GM18519 (cell line): ENCODE measurements around the gene SORCS3.

Experiments
- ATAC-seq: cut with Tn5 transposase; IDR thresholded peaks from one replicate; pipeline ENCODE4 v1.9.1; 2021; ENCODE audit warnings: mild to moderate bottlenecking, moderate library complexity; ENCODE audit not compliant: unreplicated experiment, low FRiP score

SORCS3 gene

DNA sequence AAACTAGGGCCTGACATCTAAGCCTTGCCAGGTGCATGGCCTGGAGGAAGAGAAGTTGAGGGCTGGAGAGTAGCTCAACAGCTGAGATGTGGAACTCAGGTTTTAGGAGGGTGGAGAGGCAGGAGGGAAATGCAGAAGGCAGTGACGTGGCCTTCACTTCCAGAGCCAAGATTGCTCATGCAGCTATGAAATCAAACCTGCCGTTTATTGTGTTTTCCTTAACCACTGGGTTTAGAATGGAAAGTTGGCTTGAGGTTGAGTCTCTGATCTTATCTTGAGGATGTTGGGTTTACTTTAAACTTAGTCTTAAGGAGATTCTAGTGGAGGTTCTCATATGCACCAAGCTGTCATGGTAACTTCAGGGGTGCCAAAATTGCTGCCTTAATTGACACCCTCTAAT lies 178.6 kb downstream of the SORCS3 start:
- ATAC-seq, result no peak

DNA sequence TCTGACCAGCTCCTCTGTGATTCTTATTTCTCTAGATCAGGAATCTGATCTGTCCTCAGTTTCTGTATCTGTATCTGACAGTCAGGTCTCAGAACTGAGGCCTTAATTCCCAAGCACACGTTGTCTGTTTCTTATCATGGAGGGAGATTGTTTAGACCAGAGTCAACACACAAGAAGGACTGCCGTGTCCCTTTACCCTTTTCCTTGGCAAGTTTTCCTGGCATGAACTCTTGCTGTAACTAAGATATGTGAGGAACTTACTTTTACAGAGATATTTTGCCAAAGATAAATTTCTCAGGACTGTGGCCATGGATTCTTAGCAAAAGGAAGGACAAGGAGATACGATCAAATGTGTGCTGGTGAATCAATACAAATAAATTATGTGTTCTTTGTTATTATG lies 181.0 kb downstream of the SORCS3 start:
- ATAC-seq, result no peak

DNA sequence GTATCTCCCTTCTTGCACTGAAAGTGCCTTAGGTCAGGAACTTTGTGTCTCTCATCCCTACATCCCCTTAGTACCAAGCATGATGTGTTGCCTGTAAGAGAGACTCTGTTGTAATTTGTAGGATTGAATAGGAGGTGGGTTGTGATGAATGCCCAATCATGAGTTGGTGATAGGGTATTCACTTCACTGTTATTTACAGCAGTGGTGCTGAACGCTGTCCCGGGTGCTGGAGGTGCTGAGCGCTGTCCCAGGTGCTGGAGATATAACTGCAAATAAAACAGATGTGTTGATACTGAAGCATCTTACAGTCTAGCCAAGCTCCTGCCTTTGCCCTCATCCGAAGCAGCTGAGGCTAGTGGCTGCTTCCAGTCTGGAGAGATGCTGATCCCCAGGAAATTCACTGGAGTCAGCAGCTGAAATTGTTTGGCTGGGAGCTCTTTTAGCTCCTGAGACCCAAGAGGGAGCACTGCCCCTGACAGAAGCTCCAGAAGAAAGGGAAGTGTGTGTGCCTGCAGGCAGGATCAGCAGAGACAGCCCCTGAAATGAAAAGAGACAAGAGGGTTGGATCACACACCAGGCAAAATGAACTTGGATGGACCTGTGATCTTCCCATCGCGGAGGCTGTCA lies 183.4 kb downstream of the SORCS3 start:
- no peak for ATAC-seq

- no peak for ATAC-seq
Measured at GRCh38 chr10:104831272-104831671, 190.2 kb downstream of the SORCS3 start.

GRCh38 chr10:104834580-104834979 lies 193.5 kb downstream of the SORCS3 start:
- no peak for ATAC-seq

- no peak for ATAC-seq
Measured at GRCh38 chr10:104835422-104835821, 194.3 kb downstream of the SORCS3 start.

- ATAC-seq, result no peak
Measured at GRCh38 chr10:104842704-104843103, 201.6 kb downstream of the SORCS3 start.

- ATAC-seq, result no peak
Measured at GRCh38 chr10:104844073-104844472, 203.0 kb downstream of the SORCS3 start.

DNA sequence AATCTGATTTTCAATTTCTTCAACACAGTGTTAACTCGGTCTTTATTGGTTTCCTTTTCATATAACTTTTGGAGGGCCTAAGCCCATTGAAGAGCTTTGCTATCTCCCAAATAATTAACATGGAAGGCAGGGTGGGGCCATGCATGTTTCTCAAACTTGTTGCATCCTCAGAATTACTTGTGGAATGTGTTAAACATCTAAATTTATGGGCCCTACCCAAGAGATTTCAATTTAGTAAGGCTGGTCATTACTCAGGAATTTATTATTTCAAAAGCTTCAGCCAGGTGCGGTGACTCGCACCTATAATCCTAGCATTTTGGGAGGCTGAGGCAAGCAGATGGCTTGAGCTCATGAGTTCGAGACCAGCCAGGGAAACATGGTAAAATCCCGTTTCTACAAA lies 208.9 kb downstream of the SORCS3 start:
- ATAC-seq, result no peak

DNA sequence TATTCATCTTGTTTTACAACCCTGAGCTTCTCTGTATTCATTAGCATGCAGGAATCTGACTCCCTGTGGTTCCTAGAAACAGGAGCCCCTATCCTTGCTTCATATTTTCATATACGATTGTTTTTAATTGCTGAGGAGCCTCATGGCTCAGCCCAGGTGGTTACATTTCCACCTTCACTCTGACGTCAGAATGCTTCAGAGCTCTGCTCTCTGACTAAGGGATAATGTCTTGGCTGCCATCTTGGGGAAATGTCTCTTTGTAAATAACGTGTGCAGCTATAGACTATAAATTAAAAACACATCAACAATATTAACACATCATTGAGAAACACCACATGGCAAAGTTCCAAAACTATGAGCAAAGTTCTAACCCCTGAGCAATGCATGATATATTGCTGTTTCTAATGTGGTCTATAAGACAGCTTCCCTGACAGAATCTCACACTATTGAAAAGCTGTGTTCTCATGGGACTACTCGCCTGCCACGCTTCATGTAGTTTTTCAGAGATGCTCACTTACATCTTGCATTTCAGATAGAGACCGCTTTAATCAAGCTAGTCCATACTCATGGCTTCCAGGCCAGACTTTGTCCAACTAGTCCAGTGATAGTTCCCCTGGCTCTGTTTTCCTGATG lies 227.0 kb downstream of the SORCS3 start:
- no peak for ATAC-seq

- ATAC-seq, result no peak
Measured at GRCh38 chr10:104872691-104873090, 231.6 kb downstream of the SORCS3 start.

DNA sequence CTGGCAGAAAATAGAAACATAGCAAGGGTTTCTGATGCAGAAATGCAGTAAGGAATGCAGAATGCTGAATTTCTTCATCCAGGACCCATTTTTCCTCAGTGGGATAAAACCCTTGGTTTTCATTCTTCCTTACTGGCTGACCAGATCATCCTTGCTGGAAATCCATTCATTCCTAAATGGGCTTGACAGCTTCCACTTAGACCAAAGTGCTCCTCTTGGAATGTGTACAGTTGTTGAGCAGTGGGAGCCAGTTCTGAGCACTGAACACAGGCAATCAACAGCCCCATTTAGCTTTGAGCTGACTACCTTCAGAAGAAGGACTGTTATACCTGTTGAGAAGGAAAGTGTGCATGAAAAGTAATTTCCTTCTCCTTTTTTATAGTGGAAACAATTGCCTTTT lies 232.1 kb downstream of the SORCS3 start:
- ATAC-seq, result no peak

- ATAC-seq, result no peak
Measured at GRCh38 chr10:104875561-104875960, 234.5 kb downstream of the SORCS3 start.

DNA sequence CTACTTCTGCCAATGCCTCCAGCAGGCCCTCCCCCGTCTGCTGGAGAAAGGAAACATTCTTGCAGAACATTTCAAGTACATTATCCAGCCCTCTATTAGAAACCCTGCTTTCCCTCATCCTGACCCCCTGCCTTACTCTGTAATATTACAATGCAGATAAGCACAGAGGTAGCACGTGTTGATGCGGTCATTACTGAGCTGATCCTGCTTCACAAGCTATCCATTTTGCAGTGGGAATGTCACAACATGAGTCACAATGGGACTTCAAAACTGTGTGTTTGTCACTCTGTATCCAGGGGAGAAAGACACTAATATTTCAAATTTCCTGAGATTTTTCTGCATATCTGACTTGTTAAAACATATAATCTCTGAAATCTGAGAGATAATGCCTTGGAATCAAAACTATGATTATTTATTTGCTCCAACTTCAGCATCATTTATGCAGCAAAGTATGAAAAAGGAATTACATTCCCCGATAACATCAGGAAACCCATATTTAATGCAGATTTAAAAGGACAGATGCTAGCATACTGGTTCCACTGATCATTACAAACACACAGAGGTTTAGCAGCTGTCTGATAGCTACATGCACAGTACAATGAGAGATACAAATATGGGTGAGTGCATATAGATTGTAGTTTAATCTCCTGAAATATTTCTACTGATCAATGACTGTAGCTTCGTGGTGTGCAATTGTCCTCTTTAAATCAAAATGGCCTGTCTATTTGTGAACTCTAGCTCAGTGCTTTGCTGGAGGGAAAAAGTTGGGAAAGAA lies 239.7 kb downstream of the SORCS3 start:
- no peak for ATAC-seq

DNA sequence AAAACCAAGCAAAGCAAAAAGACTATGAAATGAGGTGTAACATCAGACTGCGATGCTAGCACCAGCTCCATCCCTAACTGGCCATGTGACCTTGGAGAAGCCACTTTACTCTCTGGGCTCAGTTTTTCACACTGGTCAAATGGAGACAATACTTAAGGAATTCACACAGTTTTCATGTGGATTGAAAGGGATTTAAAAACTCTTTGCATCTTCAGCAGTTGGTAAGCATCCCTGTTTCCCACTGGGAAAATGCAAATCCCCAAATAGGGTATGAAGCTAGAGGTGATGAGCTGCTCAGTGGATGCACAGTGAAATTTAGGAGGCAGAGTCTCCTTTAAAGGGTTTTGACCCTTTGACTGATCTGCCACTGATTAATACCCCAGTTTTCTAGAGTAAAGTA lies 240.7 kb downstream of the SORCS3 start:
- ATAC-seq, result no peak

GRCh38 chr10:104892879-104893617 lies 252.0 kb downstream of the SORCS3 start:
- ATAC-seq, result peak; percentile 53

GRCh38 chr10:104893701-104894100 lies 252.6 kb downstream of the SORCS3 start:
- ATAC-seq, result no peak

GRCh38 chr10:104894681-104895080 lies 253.6 kb downstream of the SORCS3 start:
- no peak for ATAC-seq

- no peak for ATAC-seq
Measured at GRCh38 chr10:104895541-104895940, 254.5 kb downstream of the SORCS3 start.

DNA sequence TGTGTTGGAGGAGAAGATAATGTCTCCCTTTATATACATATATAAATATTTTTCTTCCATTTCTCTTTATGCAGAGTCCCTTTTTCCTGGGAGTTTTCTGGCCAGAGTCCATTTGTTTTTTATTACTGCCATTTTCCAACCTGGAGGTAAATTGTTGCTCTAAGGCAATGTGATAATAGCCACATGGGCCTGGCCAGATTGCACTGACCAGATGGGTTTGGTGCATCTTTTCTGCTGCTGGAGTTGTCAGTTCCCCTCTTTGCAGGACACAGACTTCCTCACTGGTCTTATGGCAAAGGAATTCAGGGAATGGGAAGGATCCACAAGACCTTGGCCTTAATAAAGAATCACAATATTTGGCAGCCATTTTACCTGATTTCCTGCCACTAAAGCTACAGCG lies 254.9 kb downstream of the SORCS3 start:
- ATAC-seq, result no peak

DNA sequence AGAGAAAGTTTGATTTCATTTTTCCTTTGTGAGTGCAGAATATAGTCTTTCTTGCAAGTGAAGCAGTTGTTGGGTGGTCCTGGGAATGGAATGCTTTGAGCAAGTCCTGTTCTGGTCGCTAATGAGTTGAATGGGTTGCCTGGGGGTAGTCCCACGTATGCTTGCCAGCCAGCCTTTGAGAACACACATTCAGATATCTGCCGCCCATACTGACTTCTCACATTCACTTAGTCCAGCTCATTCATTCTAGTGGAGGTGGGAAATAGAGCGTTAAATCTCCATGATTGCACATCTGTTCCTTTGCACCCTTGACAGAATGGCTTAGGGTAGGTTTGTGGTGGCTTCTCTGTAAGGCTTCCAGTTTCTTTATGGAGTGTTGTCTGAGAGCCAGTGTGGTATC lies 256.6 kb downstream of the SORCS3 start:
- no peak for ATAC-seq
